Naive thymus-derived CD4-positive, alpha-beta T cell (primary cell): ENCODE data around the gene GUCA1C. TPM values are rescaled to one million over a fixed set of nuclear protein-coding genes. Genes with fewer than 3 reads are reported as not detected.

Experiments used
- ATAC-seq: fragments of 150-1000 bp; cut with Tn5 transposase; 2 replicates; pipeline ENCODE4 v1.10.0; 2021; ENCODE audit warnings: mild to moderate bottlenecking, moderate library complexity
- CTCF ChIA-PET: fragments of 350-600 bp; sonication (Branson Sonifier 250); formaldehyde crosslinking; loops from one replicate; lab custom pipeline; 2021; ENCODE audit warnings: antibody characterized with exemption; lab: Charles Lee
- POLR2A ChIA-PET: fragments of 350-600 bp; sonication (Branson Sonifier 250); formaldehyde crosslinking; loops from one replicate; lab custom pipeline; 2021; ENCODE audit warnings: antibody characterized with exemption, inconsistent platforms; lab: Charles Lee
- DNase-seq, 9 donors: peaks; one replicate each; pipeline versions ENCODE4 v3.0.0 to v3.0.0-alpha.2; 2020 to 2022; ENCODE audit warnings: mixed read lengths in 1 of 9
- H3K27ac ChIP-seq: one replicate; pipeline ENCODE4 v1.7.0; 2013; ENCODE audit warnings: mild to moderate bottlenecking, low read depth, low read length, moderate library complexity
- H3K27me3 ChIP-seq, 2 donors: one replicate each; pipeline ENCODE4 v1.7.0; 2013; ENCODE audit warnings: low read length in 2 of 2, mild to moderate bottlenecking in 2 of 2, moderate library complexity in 2 of 2; ENCODE audit not compliant: control insufficient read depth in 2 of 2, insufficient read depth in 2 of 2
- H3K36me3 ChIP-seq, 3 experiments: 1 replicate in 2 of 3; 2 replicates in 1 of 3; pipeline ENCODE4 v1.7.0; 2013; ENCODE audit warnings: low read length in 3 of 3, mild to moderate bottlenecking in 3 of 3, moderate library complexity in 1 of 3; ENCODE audit not compliant: insufficient read depth in 3 of 3, control insufficient read depth in 2 of 3
- H3K4me1 ChIP-seq, 2 donors: one replicate each; pipeline ENCODE4 v1.7.0; 2013; ENCODE audit warnings: low read length in 2 of 2, mild to moderate bottlenecking in 2 of 2, moderate library complexity in 1 of 2; ENCODE audit not compliant: control insufficient read depth in 2 of 2, insufficient read depth in 2 of 2
- H3K4me3 ChIP-seq: 2 replicates; pipeline ENCODE4 v1.7.0; 2013; ENCODE audit warnings: mild to moderate bottlenecking, low read length
- H3K9me3 ChIP-seq, 3 experiments: 1 replicate in 2 of 3; 2 replicates in 1 of 3; pipeline ENCODE4 v1.7.0; 2013; ENCODE audit warnings: low read length in 3 of 3; ENCODE audit not compliant: control insufficient read depth in 2 of 3
- H3K27ac Mint-ChIP-seq, 9 donors: one replicate each; pipeline ENCODE4 v1.8.0; 2020 to 2022; ENCODE audit warnings: mixed read lengths in 9 of 9, mild to moderate bottlenecking in 8 of 9, moderate library complexity in 5 of 9, inconsistent platforms in 2 of 9
- H3K27me3 Mint-ChIP-seq, 5 donors: one replicate each; pipeline ENCODE4 v1.8.0; 2021 to 2022; ENCODE audit warnings: mixed read lengths in 5 of 5, mild to moderate bottlenecking in 1 of 5
- H3K36me3 Mint-ChIP-seq, 5 donors: one replicate each; pipeline ENCODE4 v1.8.0; 2020 to 2022; ENCODE audit warnings: mixed read lengths in 5 of 5, mild to moderate bottlenecking in 3 of 5, inconsistent platforms in 1 of 5
- H3K4me1 Mint-ChIP-seq, 7 donors: one replicate each; pipeline ENCODE4 v1.8.0; 2020 to 2022; ENCODE audit warnings: mixed read lengths in 7 of 7, mild to moderate bottlenecking in 3 of 7, inconsistent platforms in 1 of 7
- H3K4me3 Mint-ChIP-seq, 10 donors: one replicate each; pipeline ENCODE4 v1.8.0; 2020 to 2022; ENCODE audit warnings: mild to moderate bottlenecking in 10 of 10, mixed read lengths in 10 of 10, moderate library complexity in 6 of 10, inconsistent platforms in 2 of 10
- H3K9me3 Mint-ChIP-seq, 11 donors: one replicate each; pipeline ENCODE4 v1.8.0; 2020 to 2022; ENCODE audit warnings: mixed read lengths in 11 of 11, mild to moderate bottlenecking in 4 of 11, inconsistent platforms in 1 of 11, moderate library complexity in 1 of 11
- intact Hi-C, 2 donors: fragments of 100-400 bp; cut with micrococcal nuclease; formaldehyde crosslinking; loops; one replicate each; pipeline ENCODE4 v1.15.1; 2023
- polyA plus RNA-seq, 2 donors: library from polyadenylated mRNA; unstranded; fragments of 300-500 nt; fragmentation: Illumina TruSeq; gene quantifications; one replicate each; pipeline ENCODE4 v1.2.3, GENCODE V29; 2021
- total RNA-seq, 6 experiments: library from RNA in 5 of 6; stranded (reverse) in 5 of 6; gene quantifications; 1 replicate in 5 of 6; 2 replicates in 1 of 6; pipeline ENCODE4 v1.2.3 and lab custom pipeline; 2021 to 2026

Gene GUCA1C
- total and polyA plus RNA-seq, 7 experiments from 2014 or later, result not detected

- H3K4me1 ChIP-seq, result peaks cover 5 to 9% of the 10 kb centered on the region in 2 donors
- no peaks in the 10 kb centered on the region for H3K9me3 Mint-ChIP-seq
- POLR2A ChIA-PET, result interaction anchor here (0.6 to 1.6 kb wide), 3 partner anchors 81 to 253 kb away, joined by 3 to 4 read pairs (median 4); no protein-coding TSS in a partner anchor
- CTCF ChIA-PET, result interaction anchor here (0.6 to 5.4 kb wide), 27 partner anchors 8 to 952 kb away, joined by 3 to 97 read pairs (median 4); partner anchors contain the start of gene TRAT1
- no peaks in the 10 kb centered on the region for H3K36me3 ChIP-seq
- no peaks in the 10 kb centered on the region for H3K36me3 Mint-ChIP-seq
- no peaks in the 10 kb centered on the region for H3K27me3 ChIP-seq
- H3K9me3 ChIP-seq, result no peaks in the 10 kb centered on the region
- intact Hi-C loops, result loop anchor here (1.0 to 10.0 kb wide), 13 partner anchors 68 to 1670 kb away; partner anchors contain the start of genes CIP2A (in 1 of the 2), DZIP3 (in 1 of the 2) and TRAT1 (in 1 of the 2)
- peak overlapping the region in 6 of 9 donors; percentile 11 to 60 (median 32) for H3K27ac Mint-ChIP-seq
- H3K4me1 Mint-ChIP-seq, result peaks cover 12 to 21% (median 18%) of the 10 kb centered on the region in 7 donors
- no peak overlapping the region for H3K27ac ChIP-seq
- DNase-seq (peak; percentile 17 to 82 (median 71)), ATAC-seq (peak; percentile 94)
- peak overlapping the region; percentile 43 to 72 (median 66) for H3K4me3 Mint-ChIP-seq
- H3K4me3 ChIP-seq, result no peak overlapping the region
- H3K27me3 Mint-ChIP-seq, result peaks cover 0 to 33% (median 0%) of the 10 kb centered on the region in 5 donors
Observed at GRCh38 chr3:108914774-108915641, 38.7 kb downstream of the GUCA1C start.

- Histone ChIP-seq H3K4me3 (no peak overlapping the region), H3K4me1 (peaks cover 4 to 7% of the 10 kb centered on the region in 2 donors), H3K27ac (no peak overlapping the region), H3K36me3 (no peaks in the 10 kb centered on the region), H3K27me3 (no peaks in the 10 kb centered on the region), H3K9me3 (no peaks in the 10 kb centered on the region)
- ATAC-seq (no peak), DNase-seq (no peak)
- H3K4me1 Mint-ChIP-seq, result peaks cover 12 to 17% (median 13%) of the 10 kb centered on the region in 7 donors
- no peaks in the 10 kb centered on the region for H3K36me3 Mint-ChIP-seq
- CTCF ChIA-PET, result no interaction called here
- intact Hi-C loops, result loop anchor here (5.0 to 10.0 kb wide), 2 partner anchors 72 to 1665 kb away; no protein-coding TSS in a partner anchor
- peaks cover 0 to 1% (median 0%) of the 10 kb centered on the region in 11 donors for H3K9me3 Mint-ChIP-seq
- no peak overlapping the region for H3K27ac Mint-ChIP-seq
- peaks cover 0 to 2% (median 0%) of the 10 kb centered on the region in 5 donors for H3K27me3 Mint-ChIP-seq
- POLR2A ChIA-PET, result no interaction called here
- no peak overlapping the region for H3K4me3 Mint-ChIP-seq
Observed at GRCh38 chr3:108909799-108910198, 43.9 kb downstream of the GUCA1C start.

GRCh38 chr3:108907194-108907593, 46.5 kb downstream of the GUCA1C start:
- Mint-ChIP-seq H3K27ac (no peak overlapping the region), H3K4me3 (no peak overlapping the region), H3K9me3 (peaks cover 0 to 1% (median 0%) of the 10 kb centered on the region in 11 donors), H3K36me3 (peaks cover 0 to 2% (median 0%) of the 10 kb centered on the region in 5 donors), H3K27me3 (peaks cover 0 to 2% (median 0%) of the 10 kb centered on the region in 5 donors), H3K4me1 (peaks cover 3 to 8% (median 7%) of the 10 kb centered on the region in 7 donors)
- H3K27ac ChIP-seq, result no peak overlapping the region
- H3K36me3 ChIP-seq, result no peaks in the 10 kb centered on the region
- DNase-seq (no peak), ATAC-seq (no peak)
- CTCF ChIA-PET, result interaction anchor here (0.8 to 2.0 kb wide), 4 partner anchors 8 to 245 kb away, joined by 3 to 10 read pairs (median 4); no protein-coding TSS in a partner anchor
- intact Hi-C loops, result no loop called here
- H3K4me1 ChIP-seq, result no peaks in the 10 kb centered on the region
- POLR2A ChIA-PET, result no interaction called here
- H3K4me3 ChIP-seq, result no peak overlapping the region
- no peaks in the 10 kb centered on the region for H3K27me3 ChIP-seq
- H3K9me3 ChIP-seq, result no peaks in the 10 kb centered on the region

- intact Hi-C loops, result loop anchor here in 1 of 2 donors (5.0 kb wide), 1 partner anchor 37 kb away; no protein-coding TSS in a partner anchor
- no peak for ATAC-seq
Observed at GRCh38 chr3:108899530-108899929, 54.1 kb downstream of the GUCA1C start.

GRCh38 chr3:108897883-108898282, 55.8 kb downstream of the GUCA1C start:
- no peak for DNase-seq
- H3K4me3 Mint-ChIP-seq, result peak overlapping the region in 1 of 10 donors; percentile 54
- H3K36me3 Mint-ChIP-seq, result peaks cover 0 to 4% (median 0%) of the 10 kb centered on the region in 5 donors
- intact Hi-C loops, result loop anchor here in 1 of 2 donors (5.0 kb wide), 1 partner anchor 36 kb away; no protein-coding TSS in a partner anchor
- Histone ChIP-seq H3K4me1 (no peaks in the 10 kb centered on the region), H3K9me3 (no peaks in the 10 kb centered on the region), H3K27ac (no peak overlapping the region), H3K36me3 (no peaks in the 10 kb centered on the region), H3K4me3 (no peak overlapping the region), H3K27me3 (no peaks in the 10 kb centered on the region)
- ChIA-PET CTCF (interaction anchor here (0.7 to 1.1 kb wide), 3 partner anchors 9 to 172 kb away, joined by 3 to 4 read pairs (median 3); no protein-coding TSS in a partner anchor), POLR2A (no interaction called here)
- peak overlapping the region in 2 of 9 donors; percentile 2 to 50 for H3K27ac Mint-ChIP-seq
- H3K4me1 Mint-ChIP-seq, result peaks cover 6 to 22% (median 11%) of the 10 kb centered on the region in 7 donors
- peaks cover 0 to 4% (median 0%) of the 10 kb centered on the region in 5 donors for H3K27me3 Mint-ChIP-seq
- H3K9me3 Mint-ChIP-seq, result no peaks in the 10 kb centered on the region
- no peak for ATAC-seq

More at GRCh38 chr3:108899530-108899929, 54.1 kb downstream of the GUCA1C start:
- Mint-ChIP-seq H3K4me1 (peaks cover 6 to 22% (median 12%) of the 10 kb centered on the region in 7 donors), H3K27me3 (no peaks in the 10 kb centered on the region), H3K4me3 (no peak overlapping the region), H3K36me3 (peaks cover 0 to 4% (median 0%) of the 10 kb centered on the region in 5 donors), H3K9me3 (no peaks in the 10 kb centered on the region), H3K27ac (peak overlapping the region in 1 of 9 donors; percentile 22)
- no peaks in the 10 kb centered on the region for H3K36me3 ChIP-seq
- H3K9me3 ChIP-seq, result no peaks in the 10 kb centered on the region
- H3K4me3 ChIP-seq, result no peak overlapping the region
- no peak overlapping the region for H3K27ac ChIP-seq
- ChIA-PET CTCF (no interaction called here), POLR2A (no interaction called here)
- H3K27me3 ChIP-seq, result no peaks in the 10 kb centered on the region
- DNase-seq, result no peak
- no peaks in the 10 kb centered on the region for H3K4me1 ChIP-seq

GRCh38 chr3:108894981-108895380, 58.7 kb downstream of the GUCA1C start:
- DNase-seq (no peak), ATAC-seq (no peak)
- peaks cover 0 to 4% (median 0%) of the 10 kb centered on the region in 5 donors for H3K36me3 Mint-ChIP-seq
- no peaks in the 10 kb centered on the region for H3K27me3 ChIP-seq
- H3K4me1 Mint-ChIP-seq, result peaks cover 4 to 16% (median 5%) of the 10 kb centered on the region in 7 donors
- H3K27ac ChIP-seq, result no peak overlapping the region
- H3K4me3 Mint-ChIP-seq, result no peak overlapping the region
- H3K4me3 ChIP-seq, result no peak overlapping the region
- no peaks in the 10 kb centered on the region for H3K4me1 ChIP-seq
- H3K27me3 Mint-ChIP-seq, result peaks cover 0 to 5% (median 0%) of the 10 kb centered on the region in 5 donors
- no peaks in the 10 kb centered on the region for H3K36me3 ChIP-seq
- H3K9me3 Mint-ChIP-seq, result no peaks in the 10 kb centered on the region
- ChIA-PET POLR2A (no interaction called here), CTCF (no interaction called here)
- intact Hi-C loops, result loop anchor here in 1 of 2 donors (5.0 kb wide), 1 partner anchor 33 kb away; no protein-coding TSS in a partner anchor
- H3K27ac Mint-ChIP-seq, result no peak overlapping the region
- no peaks in the 10 kb centered on the region for H3K9me3 ChIP-seq
